Smooth muscle cell (in vitro differentiated cells): ENCODE measurements around the gene POU2AF3. TPM values are rescaled to one million over a fixed set of nuclear protein-coding genes. Genes with fewer than 3 reads are reported as not detected.
A peak's percentile ranks its signal among the peaks of the same experiment; 100 is the strongest.

Experiments used
- DNase-seq: peaks from one replicate; lab custom pipeline; 2025; ENCODE audit not compliant: unreplicated experiment; lab: John Stamatoyannopoulos, UW
- H2AFZ ChIP-seq: fragments of 200-600 bp; sonication (generic); 2 replicates; pipeline ENCODE4 v1.6.0; 2016; ENCODE audit warnings: antibody characterized with exemption, low read depth, mild to moderate bottlenecking
- H3F3A ChIP-seq: fragments of 200-600 bp; sonication (generic); 2 replicates; pipeline ENCODE4 v1.6.0; 2017; ENCODE audit warnings: antibody characterized with exemption, low read depth
- H3K27ac ChIP-seq: fragments of 200-600 bp; sonication (generic); 2 replicates; pipeline ENCODE4 v1.5.1; 2016; ENCODE audit warnings: low read depth, mild to moderate bottlenecking
- H3K27me3 ChIP-seq: fragments of 200-600 bp; sonication (generic); 2 replicates; pipeline ENCODE4 v1.6.1; 2016; ENCODE audit warnings: low read depth, mild to moderate bottlenecking
- H3K36me3 ChIP-seq: fragments of 200-600 bp; sonication (generic); 2 replicates; pipeline ENCODE4 v1.5.1; 2016; ENCODE audit warnings: low read depth
- H3K4me1 ChIP-seq: fragments of 200-600 bp; sonication (generic); 2 replicates; pipeline ENCODE4 v1.5.1; 2016; ENCODE audit warnings: low read depth
- H3K4me2 ChIP-seq: fragments of 200-600 bp; sonication (generic); 2 replicates; pipeline ENCODE4 v1.6.0; 2016; ENCODE audit warnings: mild to moderate bottlenecking
- H3K4me3 ChIP-seq: fragments of 200-600 bp; sonication (generic); 2 replicates; pipeline ENCODE4 v1.5.1; 2016; ENCODE audit warnings: mild to moderate bottlenecking
- H3K79me2 ChIP-seq: fragments of 200-600 bp; sonication (generic); 2 replicates; pipeline ENCODE4 v1.6.0; 2016; ENCODE audit warnings: low read depth, mild to moderate bottlenecking
- H3K9ac ChIP-seq: fragments of 200-600 bp; sonication (generic); 2 replicates; pipeline ENCODE4 v1.6.0; 2016; ENCODE audit warnings: low read depth
- H3K9me3 ChIP-seq: fragments of 200-600 bp; sonication (generic); replicated peaks from 2 replicates; pipeline ENCODE4 v1.5.1; 2016; ENCODE audit warnings: low read depth
- H4K20me1 ChIP-seq: fragments of 200-600 bp; sonication (generic); 2 replicates; pipeline ENCODE4 v1.6.0; 2016; ENCODE audit warnings: low read depth
- WGBS: methylation state at CpG from one replicate; pipeline ENCODE4 v1.1.7; 2016; ENCODE audit warnings: low lambda C conversion rate; 5-methylcytosine and 5-hydroxymethylcytosine counted together
- polyA plus RNA-seq: library from polyadenylated mRNA; unstranded; fragments of >200 nt; fragmentation: Nextera tagmentation; extraction: Ambion mirVana; gene quantifications from 2 replicates; pipeline ENCODE4 v1.2.1, GENCODE V29; 2016
- total RNA-seq: library from RNA; depleted of rRNA; stranded (reverse); fragments of >200 nt; gene quantifications from 2 replicates; pipeline ENCODE4 v1.2.3, GENCODE V29; 2014
- TF ChIP-seq, protein P1 (sequence below): fragments of 200-600 bp; sonication (generic); IDR thresholded peaks from 2 replicates; pipeline ENCODE4 v1.5.1; 2017; ENCODE audit warnings: borderline replicate concordance, mild to moderate bottlenecking, antibody characterized with exemption; ENCODE audit not compliant: insufficient read depth, poor library complexity, severe bottlenecking

The POU2AF3 gene
- total and polyA plus RNA-seq, 2 experiments from 2014 or later = not detected

DNA sequence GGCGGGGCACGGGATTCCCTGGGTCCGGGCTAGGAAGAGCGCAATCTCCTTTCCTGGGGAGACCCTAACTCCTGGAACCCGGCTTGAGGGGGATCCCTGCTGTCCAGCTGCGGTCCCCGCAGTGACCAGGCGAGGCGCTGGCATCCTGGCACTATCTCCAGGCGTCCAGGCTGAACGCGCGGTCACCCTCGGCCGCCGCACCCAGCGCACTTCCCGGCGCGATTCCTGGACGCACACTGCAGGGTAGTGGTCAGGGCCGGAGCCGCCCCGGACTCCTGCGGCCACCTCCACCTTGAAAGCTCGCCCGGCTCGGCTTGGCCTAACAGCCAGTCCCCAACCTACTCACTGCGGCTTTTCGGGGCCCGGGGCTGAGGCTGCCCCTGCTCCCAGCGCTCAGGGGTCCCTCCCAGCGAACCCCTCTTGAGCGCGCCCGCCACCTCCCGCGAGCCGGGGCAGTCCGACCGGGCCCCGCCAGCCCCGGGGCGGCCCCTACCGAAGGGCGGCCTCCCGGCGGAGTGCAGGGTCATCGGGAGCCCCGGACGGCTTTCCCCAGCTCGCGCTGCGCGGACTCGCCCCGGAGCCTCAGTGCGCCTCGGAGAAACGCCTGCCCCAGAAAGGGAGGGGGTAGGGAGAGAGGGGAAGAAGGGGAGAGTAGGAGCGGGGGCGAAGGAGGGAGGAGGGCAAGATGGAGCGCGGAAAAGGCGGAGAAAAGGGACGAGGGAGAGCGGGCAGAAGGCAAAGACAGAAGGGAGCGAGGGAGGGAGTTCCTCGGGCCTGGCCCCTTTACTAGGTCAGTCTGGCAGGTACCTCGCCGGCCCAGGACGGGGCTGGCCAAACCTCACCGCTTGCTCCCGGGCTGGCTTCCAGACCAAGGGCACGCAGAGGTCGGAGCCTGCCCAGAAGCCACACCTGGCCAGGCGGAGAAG, 1.0 kb downstream of the POU2AF3 start:
- Histone ChIP-seq H3K27ac (no peak overlapping the region), H3K9ac (peak overlapping the region; percentile 42), H3K79me2 (no peaks in the 10 kb centered on the region), H3K4me3 (peak overlapping the region; percentile 65), H2AFZ (peak overlapping the region; percentile 96), H3F3A (no peaks in the 10 kb centered on the region), H3K27me3 (peaks cover 32% of the 10 kb centered on the region), H4K20me1 (no peaks in the 10 kb centered on the region), H3K9me3 (no peaks in the 10 kb centered on the region), H3K4me1 (no peaks in the 10 kb centered on the region), H3K4me2 (peak overlapping the region; percentile 94), H3K36me3 (no peaks in the 10 kb centered on the region)
- no peak for DNase-seq
- TF ChIP-seq, protein P1, sequence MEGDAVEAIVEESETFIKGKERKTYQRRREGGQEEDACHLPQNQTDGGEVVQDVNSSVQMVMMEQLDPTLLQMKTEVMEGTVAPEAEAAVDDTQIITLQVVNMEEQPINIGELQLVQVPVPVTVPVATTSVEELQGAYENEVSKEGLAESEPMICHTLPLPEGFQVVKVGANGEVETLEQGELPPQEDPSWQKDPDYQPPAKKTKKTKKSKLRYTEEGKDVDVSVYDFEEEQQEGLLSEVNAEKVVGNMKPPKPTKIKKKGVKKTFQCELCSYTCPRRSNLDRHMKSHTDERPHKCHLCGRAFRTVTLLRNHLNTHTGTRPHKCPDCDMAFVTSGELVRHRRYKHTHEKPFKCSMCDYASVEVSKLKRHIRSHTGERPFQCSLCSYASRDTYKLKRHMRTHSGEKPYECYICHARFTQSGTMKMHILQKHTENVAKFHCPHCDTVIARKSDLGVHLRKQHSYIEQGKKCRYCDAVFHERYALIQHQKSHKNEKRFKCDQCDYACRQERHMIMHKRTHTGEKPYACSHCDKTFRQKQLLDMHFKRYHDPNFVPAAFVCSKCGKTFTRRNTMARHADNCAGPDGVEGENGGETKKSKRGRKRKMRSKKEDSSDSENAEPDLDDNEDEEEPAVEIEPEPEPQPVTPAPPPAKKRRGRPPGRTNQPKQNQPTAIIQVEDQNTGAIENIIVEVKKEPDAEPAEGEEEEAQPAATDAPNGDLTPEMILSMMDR = peak; percentile 37
- 3% methylated on average over 56 of the region's 77 CpGs for WGBS

DNA sequence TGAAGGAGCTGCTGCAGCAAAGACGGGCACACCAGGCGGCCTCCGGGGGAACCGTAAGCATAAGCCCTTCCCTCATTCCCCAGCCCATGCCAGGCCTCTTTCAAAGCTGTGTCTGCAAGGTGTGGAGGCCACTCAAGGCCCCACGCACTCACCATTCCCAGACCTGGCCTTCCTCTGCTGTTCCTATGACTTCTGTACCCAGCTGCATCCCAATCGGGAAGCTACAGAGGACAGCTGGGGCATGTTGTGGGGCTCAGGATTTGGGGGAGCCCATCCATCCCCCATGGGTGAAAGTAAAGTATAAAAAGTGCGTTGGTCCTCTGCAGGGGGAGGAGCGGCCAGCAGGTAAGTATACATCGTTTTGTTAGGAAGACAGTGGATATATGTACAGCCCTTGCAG, 2.2 kb downstream of the POU2AF3 start:
- Histone ChIP-seq H4K20me1 (no peaks in the 10 kb centered on the region), H3F3A (no peaks in the 10 kb centered on the region), H3K79me2 (no peaks in the 10 kb centered on the region), H3K9me3 (no peaks in the 10 kb centered on the region), H3K4me3 (no peak overlapping the region), H3K27ac (no peak overlapping the region), H3K27me3 (peaks cover 43% of the 10 kb centered on the region), H3K4me1 (no peaks in the 10 kb centered on the region), H3K36me3 (no peaks in the 10 kb centered on the region), H2AFZ (no peak overlapping the region), H3K9ac (no peak overlapping the region), H3K4me2 (no peak overlapping the region)
- 96% methylated on average over 9 of the region's 9 CpGs for WGBS
- DNase-seq = no peak
- TF ChIP-seq, protein P1 = no peak

DNA sequence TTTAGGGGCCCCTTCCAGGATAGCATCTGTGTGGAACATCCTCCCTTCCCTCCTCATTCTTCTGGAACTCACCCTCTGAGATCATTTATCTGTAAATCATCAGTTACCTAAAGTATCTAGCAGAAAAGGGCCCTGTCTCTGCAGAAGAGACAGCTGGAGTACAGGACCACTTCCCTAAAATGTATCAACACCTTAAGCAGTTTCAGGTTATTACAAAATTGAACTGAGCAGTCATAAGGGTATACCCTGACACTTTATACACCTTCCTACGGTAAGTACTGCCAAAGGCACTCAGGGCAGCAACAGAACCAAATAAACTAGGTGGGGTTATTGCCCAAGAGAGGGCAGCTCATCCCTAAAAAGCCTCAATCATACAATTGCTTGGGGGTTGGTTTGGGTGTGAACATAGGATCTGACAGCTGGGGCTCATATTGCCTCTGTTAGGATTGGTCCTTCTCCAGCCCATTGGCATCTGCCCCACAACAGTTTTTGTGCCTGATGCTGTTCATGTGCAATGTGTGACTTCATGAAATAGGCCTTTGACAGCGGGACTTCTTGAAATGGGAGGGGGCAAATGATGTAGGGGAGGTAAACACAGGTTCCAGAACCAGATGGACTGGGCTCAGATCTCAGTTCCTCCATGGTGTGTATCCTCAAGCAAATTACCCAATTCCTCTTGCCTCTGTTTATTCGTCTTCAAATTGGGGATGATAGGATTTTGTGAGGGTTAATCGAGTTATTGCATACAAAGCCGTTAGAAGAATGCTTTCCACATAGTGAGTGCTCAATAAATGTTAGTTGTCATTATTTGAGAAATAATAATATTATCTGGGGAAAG, 2.9 kb downstream of the POU2AF3 start:
- WGBS = 91% methylated on average over 5 of the region's 5 CpGs
- Histone ChIP-seq H3K27me3 (peaks cover 50% of the 10 kb centered on the region), H3K9ac (no peak overlapping the region)

More for the DNA sequence above, 2.9 kb downstream of the POU2AF3 start:
- H3F3A ChIP-seq = no peaks in the 10 kb centered on the region
- H3K27ac ChIP-seq = no peak overlapping the region
- TF ChIP-seq, protein P1 = no peak
- H3K9me3 ChIP-seq = no peaks in the 10 kb centered on the region
- no peaks in the 10 kb centered on the region for H3K79me2 ChIP-seq
- DNase-seq = no peak
- H3K4me1 ChIP-seq = no peaks in the 10 kb centered on the region
- no peak overlapping the region for H3K4me3 ChIP-seq
- no peaks in the 10 kb centered on the region for H4K20me1 ChIP-seq
- no peak overlapping the region for H2AFZ ChIP-seq
- no peaks in the 10 kb centered on the region for H3K36me3 ChIP-seq
- H3K4me2 ChIP-seq = no peak overlapping the region
